Lower leg skin (tissue), 4 donors: ENCODE measurements around the gene ARF6. TPM values are rescaled to one million over a fixed set of nuclear protein-coding genes. Genes with fewer than 3 reads are reported as not detected.
"Not testable (repeated sequence)": the region's sequence is repeated elsewhere in the genome, so short reads cannot be mapped to it uniquely, and the experiment has no call there.

Experiments
- DNase-seq, 2 donors: peaks; one replicate each; pipeline ENCODE4 v3.0.0-alpha.2; 2019; ENCODE audit warnings: low spot score in 2 of 2
- H3K4me3 ChIP-seq: fragments of 200-600 bp; sonication (generic); 2 replicates; pipeline ENCODE4 v1.5.1; 2017; ENCODE audit warnings: mild to moderate bottlenecking, low read depth; ENCODE audit not compliant: poor library complexity, severe bottlenecking
- CTCF ChIP-seq, 3 donors: fragments of 450-650 bp; IDR thresholded peaks; one replicate each; pipeline ENCODE4 v1.5.1; 2016; ENCODE audit warnings: antibody characterized with exemption in 3 of 3, mild to moderate bottlenecking in 3 of 3, moderate library complexity in 2 of 3
- POLR2A ChIP-seq, 2 donors: fragments of 450-650 bp; IDR thresholded peaks; one replicate each; pipeline ENCODE4 v1.6.1; 2016 to 2017; ENCODE audit warnings: antibody characterized with exemption in 2 of 2, mild to moderate bottlenecking in 1 of 2, moderate library complexity in 1 of 2
- WGBS, 2 donors: methylation state at CpG; one replicate each; pipeline ENCODE4 v1.1.5; 2018; 5-methylcytosine and 5-hydroxymethylcytosine counted together
- intact Hi-C: fragments of 100-400 bp; cut with DNase I; formaldehyde crosslinking; loops from one replicate; pipeline ENCODE4 v1.15.0; 2023; ENCODE audit warnings: low total_unique reads
- total RNA-seq, 4 donors: library from RNA; depleted of rRNA; stranded (reverse); fragments of >200 nt; gene quantifications; one replicate each; pipeline ENCODE4 v1.1.0, GENCODE V29; 2016

Gene ARF6
- total RNA-seq, 4 donors from 2014 or later = 102 to 128 (median 121) TPM

- 1% methylated on average over 12 of the region's 12 CpGs for WGBS, 2 donors
- intact Hi-C loops = loop anchor here (10.0 kb wide), 1 partner anchor 113 kb away; no protein-coding TSS in a partner anchor
- TF ChIP-seq POLR2A (IDR thresholded peaks at IDR 0.05) = no peak
- no peak for TF ChIP-seq CTCF (IDR thresholded peaks at IDR 0.05)
- peak in 1 of 2 donors; percentile 77 for DNase-seq
- H3K4me3 ChIP-seq = peak overlapping the region; percentile 35
Observed at GRCh38 chr14:49892301-49892635, 614 bp upstream of the ARF6 start.

GRCh38 chr14:49893309-49894213, 679 bp downstream of the ARF6 start:
- WGBS, 2 donors = 0 to 1% methylated on average over 32 to 76 of the region's 85 CpGs
- intact Hi-C loops = loop anchor here (10.0 kb wide), 1 partner anchor 111 kb away; no protein-coding TSS in a partner anchor
- H3K4me3 ChIP-seq = peak overlapping the region; percentile 100
- peak; percentile 65 to 94 for DNase-seq
- no peak for TF ChIP-seq POLR2A (IDR thresholded peaks at IDR 0.05)
- TF ChIP-seq CTCF (IDR thresholded peaks at IDR 0.05) = no peak

- peak overlapping the region; percentile 100 for H3K4me3 ChIP-seq
- 2% methylated on average over 8 of the region's 8 CpGs for WGBS, 2 donors
- intact Hi-C loops = loop anchor here (10.0 kb wide), 1 partner anchor 110 kb away; no protein-coding TSS in a partner anchor
- not testable (repeated sequence) for DNase-seq
Observed at GRCh38 chr14:49894214-49895107, 1.6 kb downstream of the ARF6 start.

- intact Hi-C loops = loop anchor here (10.0 kb wide), 1 partner anchor 109 kb away; no protein-coding TSS in a partner anchor
- no peak for TF ChIP-seq CTCF (IDR thresholded peaks at IDR 0.05)
- no peak for TF ChIP-seq POLR2A (IDR thresholded peaks at IDR 0.05)
Observed at GRCh38 chr14:49895480-49895879, 2.6 kb downstream of the ARF6 start.

GRCh38 chr14:49896272-49896671, 3.4 kb downstream of the ARF6 start:
- intact Hi-C loops = loop anchor here (10.0 kb wide), 1 partner anchor 109 kb away; no protein-coding TSS in a partner anchor
- H3K4me3 ChIP-seq = not testable (repeated sequence)

More at GRCh38 chr14:49895480-49895879, 2.6 kb downstream of the ARF6 start:
- DNase-seq = no peak
- H3K4me3 ChIP-seq = no peak overlapping the region
- WGBS, 2 donors = 16 to 19% methylated on average over 4 of the region's 4 CpGs

GRCh38 chr14:49896966-49897365, 4.1 kb downstream of the ARF6 start:
- 25 to 28% methylated on average over 5 of the region's 5 CpGs for WGBS, 2 donors
- intact Hi-C loops = loop anchor here (10.0 kb wide), 1 partner anchor 108 kb away; no protein-coding TSS in a partner anchor
- TF ChIP-seq CTCF (IDR thresholded peaks at IDR 0.05) = no peak
- DNase-seq = no peak
- H3K4me3 ChIP-seq = no peak overlapping the region

More at GRCh38 chr14:49896272-49896671, 3.4 kb downstream of the ARF6 start:
- not testable (repeated sequence) for DNase-seq
